Body of pancreas (tissue), 4 donors: ENCODE data around the gene PSMD13. TPM values are rescaled to one million over a fixed set of nuclear protein-coding genes. Genes with fewer than 3 reads are reported as not detected.
A peak's percentile ranks its signal among the peaks of the same experiment; 100 is the strongest.

Source experiments
- ATAC-seq: fragments of 150-250 bp; one replicate; pipeline ENCODE4 v1.9.1; 2016
- DNase-seq, 4 donors: peaks; one replicate each; pipeline ENCODE4 v3.0.0-alpha.2; 2019
- H3K27ac ChIP-seq, 4 donors: fragments of 200-600 bp; sonication (generic); 1 replicate in 3 of 4; 2 replicates in 1 of 4; pipeline versions ENCODE4 v1.5.1 to v1.6.1; 2016 to 2019; ENCODE audit warnings: mild to moderate bottlenecking in 1 of 4, mixed read lengths in 1 of 4, moderate library complexity in 1 of 4
- H3K27me3 ChIP-seq, 2 donors: fragments of 200-600 bp; sonication (generic); one replicate each; pipeline ENCODE4 v1.6.0; 2016; ENCODE audit warnings: mild to moderate bottlenecking in 1 of 2
- H3K36me3 ChIP-seq, 2 donors: fragments of 200-600 bp; sonication (generic); replicated peaks in 1 of 2; 2 replicates each; pipeline ENCODE4 v1.5.1; 2016; ENCODE audit warnings: low read depth in 2 of 2; ENCODE audit not compliant: insufficient read depth in 1 of 2
- H3K4me1 ChIP-seq: fragments of 200-600 bp; sonication (generic); one replicate; pipeline ENCODE4 v1.6.0; 2016
- H3K4me3 ChIP-seq, 2 donors: fragments of 200-600 bp; sonication (generic); 1 replicate in 1 of 2; 2 replicates in 1 of 2; pipeline ENCODE4 v1.5.1; 2016 to 2019
- H3K9me3 ChIP-seq, 3 donors: fragments of 200-600 bp; sonication (generic); 1 replicate in 2 of 3; 2 replicates in 1 of 3; pipeline ENCODE4 v1.5.1; 2016
- CTCF ChIP-seq, 7 experiments: fragments of 450-650 bp in 4 of 7; fragments of 200-600 bp in 3 of 7; sonication (generic) in 3 of 7; IDR thresholded peaks; one replicate each; pipeline ENCODE4 v1.5.1; 2016 to 2019; ENCODE audit warnings: antibody characterized with exemption in 7 of 7
- POLR2A ChIP-seq, 3 donors: fragments of 450-650 bp; IDR thresholded peaks; one replicate each; pipeline ENCODE4 v1.6.1; 2016; ENCODE audit warnings: antibody characterized with exemption in 3 of 3, mild to moderate bottlenecking in 2 of 3
- WGBS, 2 donors: methylation state at CpG; one replicate each; pipeline ENCODE4 v1.1.5; 2017; 5-methylcytosine and 5-hydroxymethylcytosine counted together
- intact Hi-C: fragments of 100-400 bp; cut with DNase I; formaldehyde crosslinking; loops from one replicate; pipeline ENCODE4 v1.15.1; 2023
- total RNA-seq, 2 donors: library from RNA; depleted of rRNA; stranded (reverse); fragments of >200 nt; gene quantifications; one replicate each; pipeline ENCODE4 v1.1.0, GENCODE V29; 2016

The PSMD13 gene
- total RNA-seq, 2 donors from 2014 or later = 40.2 to 52.4 TPM

GRCh38 chr11:289398-289711 lies 52.6 kb downstream of the PSMD13 start:
- Histone ChIP-seq H3K27ac (peak overlapping the region; percentile 34 to 96 (median 92)), H3K4me3 (peak overlapping the region; percentile 8 to 36), H3K9me3 (no peaks in the 10 kb centered on the region), H3K27me3 (no peaks in the 10 kb centered on the region), H3K36me3 (no peaks in the 10 kb centered on the region), H3K4me1 (peaks cover 66% of the 10 kb centered on the region)
- intact Hi-C loops = no loop called here
- DNase-seq (peak in 1 of 4 donors; percentile 23), ATAC-seq (no peak)
- TF ChIP-seq POLR2A (IDR thresholded peaks at IDR 0.05) = no peak
- no peak for TF ChIP-seq CTCF (IDR thresholded peaks at IDR 0.05)
- 8% methylated on average over 12 of the region's 14 CpGs; no CpG with 5 or more reads in 1 of the 2 donors for WGBS, 2 donors

GRCh38 chr11:289712-290620 lies 53.2 kb downstream of the PSMD13 start:
- TF ChIP-seq CTCF (IDR thresholded peaks at IDR 0.05) = no peak
- no peak for TF ChIP-seq POLR2A (IDR thresholded peaks at IDR 0.05)
- Histone ChIP-seq H3K4me3 (peak overlapping the region in 1 of 2 donors; percentile 8), H3K9me3 (no peaks in the 10 kb centered on the region), H3K4me1 (peaks cover 72% of the 10 kb centered on the region), H3K36me3 (peaks cover 0 to 3% of the 10 kb centered on the region in 2 donors), H3K27ac (peak overlapping the region in 2 of 4 donors; percentile 34 to 93), H3K27me3 (no peaks in the 10 kb centered on the region)
- 54 to 96% methylated on average over 13 to 41 of the region's 48 CpGs for WGBS, 2 donors
- ATAC-seq (no peak), DNase-seq (peak; percentile 12 to 39 (median 30))
- intact Hi-C loops = no loop called here

GRCh38 chr11:290621-291231 lies 54.0 kb downstream of the PSMD13 start:
- peaks cover 0 to 3% of the 10 kb centered on the region in 2 donors for H3K36me3 ChIP-seq
- H3K4me3 ChIP-seq = no peak overlapping the region
- ATAC-seq (no peak), DNase-seq (peak; percentile 4 to 15 (median 9))
- intact Hi-C loops = no loop called here
- peaks cover 80% of the 10 kb centered on the region for H3K4me1 ChIP-seq
- no peaks in the 10 kb centered on the region for H3K27me3 ChIP-seq
- WGBS, 2 donors = 67% methylated on average over 13 of the region's 13 CpGs; no CpG with 5 or more reads in 1 of the 2 donors
- H3K9me3 ChIP-seq = no peaks in the 10 kb centered on the region
- peak overlapping the region in 2 of 4 donors; percentile 22 to 93 for H3K27ac ChIP-seq
- TF ChIP-seq POLR2A (IDR thresholded peaks at IDR 0.05) (no peak), CTCF (IDR thresholded peaks at IDR 0.05) (no peak)

- Histone ChIP-seq H3K27ac (peak overlapping the region in 2 of 4 donors; percentile 21 to 25), H3K27me3 (no peaks in the 10 kb centered on the region), H3K4me1 (peaks cover 87% of the 10 kb centered on the region), H3K36me3 (peaks cover 0 to 3% of the 10 kb centered on the region in 2 donors), H3K4me3 (no peak overlapping the region), H3K9me3 (no peaks in the 10 kb centered on the region)
- no peak for TF ChIP-seq CTCF (IDR thresholded peaks at IDR 0.05)
- TF ChIP-seq POLR2A (IDR thresholded peaks at IDR 0.05) = no peak
- ATAC-seq (no peak), DNase-seq (peak in 3 of 4 donors; percentile 2 to 19 (median 3))
- WGBS, 2 donors = 83 to 87% methylated on average over 31 to 37 of the region's 44 CpGs
- intact Hi-C loops = no loop called here
Observed at GRCh38 chr11:291281-292210, 54.8 kb downstream of the PSMD13 start.
